Measurements from ENCODE around the gene ACP7.

Gene ACP7

DNA sequence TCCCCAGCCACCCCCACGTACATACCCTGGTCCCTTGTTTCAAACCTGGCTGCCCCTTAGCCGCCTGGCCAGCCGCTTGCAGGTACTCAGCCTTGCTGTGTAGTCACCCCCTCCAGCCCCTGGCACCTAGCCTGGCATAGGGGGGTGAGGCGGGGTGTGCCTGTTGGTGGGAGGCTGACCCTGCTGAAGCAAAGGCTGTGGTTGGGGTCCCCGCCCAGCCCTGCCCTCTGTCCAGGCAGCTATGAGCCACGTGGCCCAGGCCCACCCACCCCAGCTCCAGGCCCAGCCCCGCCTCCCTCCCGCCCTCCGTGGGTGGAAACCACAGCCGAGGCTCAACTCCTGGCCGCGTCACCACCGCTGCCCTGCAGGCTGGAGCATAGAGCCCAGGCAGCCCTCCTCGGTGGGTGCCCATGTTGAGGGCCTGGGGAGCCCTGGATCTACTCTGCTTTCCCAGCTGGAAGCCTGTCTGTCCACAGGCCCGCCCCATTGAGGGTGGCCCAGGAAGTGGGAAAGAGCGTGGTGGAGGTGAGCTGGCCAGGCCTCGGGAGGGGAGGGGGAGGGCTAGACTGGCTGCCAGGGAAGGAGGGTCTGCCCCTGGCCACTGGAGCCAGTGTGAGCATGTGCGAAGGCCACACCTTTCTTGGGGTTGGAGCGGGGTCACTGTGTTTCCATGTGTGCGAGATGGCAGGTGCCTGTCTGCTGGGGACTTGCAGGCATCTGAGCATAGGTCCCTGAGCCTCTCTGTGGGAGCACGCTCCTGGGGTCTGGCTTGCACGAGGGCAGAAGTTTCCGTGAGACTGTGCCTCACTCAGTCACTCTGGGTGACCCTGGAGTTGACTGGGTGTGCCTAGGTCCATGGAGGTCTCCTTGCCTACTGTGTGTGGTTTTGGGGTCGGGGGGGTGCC is 72.4 kb downstream of the ACP7 start:
- no peak for FAIRE-seq
- TF ChIP-seq POLR2AphosphoS5 (IDR thresholded peaks at IDR 0.05; ENCODE audit: low read depth, low read length) (no peak), TAF1 (IDR thresholded peaks at IDR 0.05; ENCODE audit: borderline replicate concordance, low read depth, low read length) (no peak), POLR2A (IDR thresholded peaks at IDR 0.05; ENCODE audit: low read depth, low read length) (no peak)
- no peak for DNase-seq (ENCODE audit: insufficient read length)

DNA sequence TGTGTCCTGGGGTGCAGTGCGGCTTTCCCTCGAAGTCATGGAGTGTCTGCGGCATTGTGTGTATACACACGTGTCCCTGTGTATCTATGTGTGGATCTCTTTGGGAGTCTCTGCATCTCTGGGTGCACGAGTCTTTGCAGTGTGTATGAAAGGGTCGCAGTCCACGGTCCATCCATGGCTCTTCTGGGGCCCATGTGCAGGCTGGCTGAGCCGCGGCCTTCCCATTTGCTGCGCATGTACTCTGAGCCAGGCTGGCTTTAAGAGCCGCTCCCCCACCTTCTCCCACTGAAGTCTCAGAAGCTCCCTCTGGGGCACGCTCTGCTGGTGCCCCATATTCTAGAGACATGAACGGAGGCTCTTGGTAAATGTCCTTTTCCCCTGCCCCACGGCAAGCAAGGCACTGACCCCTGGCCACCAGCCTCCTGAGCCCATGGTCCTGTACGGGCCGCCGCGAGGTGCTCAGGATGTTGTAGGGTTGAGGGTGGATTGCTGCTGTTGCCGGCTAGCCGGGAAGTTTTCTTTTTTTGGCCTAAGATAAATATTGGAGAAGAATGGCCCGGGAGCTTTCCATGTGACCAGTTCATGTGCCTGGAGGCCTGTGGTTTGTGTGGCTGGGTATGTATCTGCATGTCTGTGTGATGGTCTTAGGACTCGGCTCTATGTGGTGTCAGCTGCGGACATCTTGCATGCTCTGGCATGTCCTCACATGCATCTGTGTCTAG is 73.3 kb downstream of the ACP7 start:
- no peak for FAIRE-seq
- TF ChIP-seq TAF1 (IDR thresholded peaks at IDR 0.05; ENCODE audit: borderline replicate concordance, low read depth, low read length): no peak
- TF ChIP-seq POLR2AphosphoS5 (IDR thresholded peaks at IDR 0.05; ENCODE audit: low read depth, low read length): no peak
- TF ChIP-seq POLR2A (IDR thresholded peaks at IDR 0.05; ENCODE audit: low read depth, low read length): no peak

DNA sequence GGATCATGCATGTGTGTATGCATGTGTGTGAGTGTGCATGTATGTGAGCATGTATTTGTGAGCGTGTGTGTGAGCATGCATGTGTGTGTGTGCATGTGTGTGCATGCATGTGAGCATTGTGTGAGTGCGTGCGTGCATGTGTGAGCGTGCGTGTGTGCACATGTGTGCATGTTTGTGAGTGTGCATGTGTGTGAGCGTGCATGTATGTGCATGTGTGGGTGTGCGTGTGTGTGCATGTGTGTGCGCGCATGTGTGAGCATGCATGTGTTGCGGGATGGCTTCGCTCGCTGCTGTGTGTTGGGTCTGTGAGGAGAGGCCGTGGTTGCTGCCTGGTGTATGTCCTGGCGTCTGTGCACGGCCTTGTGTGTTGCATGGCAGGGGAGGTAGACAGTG is 73.8 kb downstream of the ACP7 start:
- DNase-seq (ENCODE audit: insufficient read length) (no peak), FAIRE-seq (no peak)
- peak; percentile 60; the same call in 1 of the 2 replicates for TF ChIP-seq POLR2AphosphoS5 (IDR thresholded peaks at IDR 0.05; ENCODE audit: low read depth, low read length)
- TF ChIP-seq POLR2A (IDR thresholded peaks at IDR 0.05; ENCODE audit: low read depth, low read length): no peak
- no peak for TF ChIP-seq TAF1 (IDR thresholded peaks at IDR 0.05; ENCODE audit: borderline replicate concordance, low read depth, low read length)

More for the DNA sequence above, 73.3 kb downstream of the ACP7 start:
- DNase-seq (ENCODE audit: insufficient read length): no peak

DNA sequence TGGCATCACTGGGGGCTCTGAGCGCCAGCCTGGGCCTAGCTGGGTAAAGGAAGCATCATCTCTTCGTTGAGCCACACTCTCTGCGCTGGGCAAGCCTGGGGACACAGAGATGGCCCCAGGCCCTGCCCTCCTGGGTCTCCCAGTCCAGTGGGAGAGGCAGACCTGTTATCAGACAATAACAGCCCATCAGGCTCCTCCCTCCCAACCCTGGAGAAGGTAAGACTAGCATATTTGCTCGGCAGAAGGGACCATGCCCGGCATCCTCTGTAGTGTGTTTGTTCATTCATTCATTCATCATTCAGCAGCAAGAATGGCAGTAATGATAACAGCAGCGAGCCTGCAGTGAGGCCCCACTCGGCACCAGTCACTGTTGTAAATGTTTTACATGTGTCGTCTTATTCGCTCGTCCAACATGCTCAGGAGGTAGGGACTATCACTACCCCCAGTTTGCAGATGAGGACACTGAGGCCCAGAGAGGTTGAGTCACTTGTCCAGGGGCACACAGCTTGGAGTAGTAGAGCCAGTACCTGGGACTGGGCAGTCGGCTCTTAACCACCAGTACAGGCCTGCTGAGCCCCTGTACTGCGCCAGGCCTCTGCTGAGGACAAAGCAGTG is 74.6 kb downstream of the ACP7 start:
- no peak for DNase-seq (ENCODE audit: insufficient read length)
- FAIRE-seq: no peak
- no peak for TF ChIP-seq TAF1 (IDR thresholded peaks at IDR 0.05; ENCODE audit: borderline replicate concordance, low read depth, low read length)
- TF ChIP-seq POLR2A (IDR thresholded peaks at IDR 0.05; ENCODE audit: low read depth, low read length): no peak
- TF ChIP-seq POLR2AphosphoS5 (IDR thresholded peaks at IDR 0.05; ENCODE audit: low read depth, low read length): no peak

DNA sequence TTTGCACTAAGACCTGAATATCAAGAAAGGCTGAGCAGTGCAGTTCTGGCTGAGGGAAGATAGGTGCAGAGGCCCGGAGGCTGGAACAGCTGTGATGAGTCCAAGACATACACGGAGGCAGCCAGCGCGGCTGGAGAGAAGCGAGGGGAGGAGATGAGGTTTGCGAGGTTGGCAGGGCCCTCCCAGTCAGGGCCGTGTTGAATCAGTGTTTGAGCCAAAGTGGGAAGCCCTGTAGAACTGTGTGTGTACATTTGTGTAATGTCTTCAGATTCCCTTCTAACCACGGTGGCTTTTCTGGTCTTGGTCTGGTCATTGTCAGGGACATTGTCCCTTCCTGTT is 76.3 kb downstream of the ACP7 start:
- FAIRE-seq (no peak), DNase-seq (ENCODE audit: insufficient read length) (no peak)
- no peak for TF ChIP-seq TAF1 (IDR thresholded peaks at IDR 0.05; ENCODE audit: borderline replicate concordance, low read depth, low read length)
- TF ChIP-seq POLR2A (IDR thresholded peaks at IDR 0.05; ENCODE audit: low read depth, low read length): no peak
- TF ChIP-seq POLR2AphosphoS5 (IDR thresholded peaks at IDR 0.05; ENCODE audit: low read depth, low read length): no peak

Data from GM12892 (cell line).